ENCODE results near the gene BAAT.
"Not testable (repeated sequence)": the region's sequence is repeated elsewhere in the genome, so short reads cannot be mapped to it uniquely, and the experiment has no call there.

The BAAT gene

DNA sequence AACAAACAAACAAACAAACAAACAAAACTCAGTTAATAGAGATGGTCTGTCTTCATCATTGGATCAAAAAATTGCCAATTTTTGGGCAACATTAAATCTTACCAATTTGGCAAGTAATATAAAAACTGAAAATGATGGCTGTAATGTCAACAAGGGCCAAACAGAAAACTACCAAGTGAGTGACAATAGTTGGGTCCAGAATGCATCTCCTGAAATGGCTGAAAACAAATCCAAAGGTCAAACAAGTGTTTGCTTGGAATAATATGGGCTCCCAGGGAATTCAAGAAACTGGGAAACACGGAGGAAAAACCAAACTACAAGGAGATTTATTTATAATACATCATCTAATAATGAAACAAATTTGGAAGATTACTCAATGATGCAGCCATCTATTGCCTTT lies 25.1 kb downstream of the BAAT start:
- no peak for DNase-seq

DNA sequence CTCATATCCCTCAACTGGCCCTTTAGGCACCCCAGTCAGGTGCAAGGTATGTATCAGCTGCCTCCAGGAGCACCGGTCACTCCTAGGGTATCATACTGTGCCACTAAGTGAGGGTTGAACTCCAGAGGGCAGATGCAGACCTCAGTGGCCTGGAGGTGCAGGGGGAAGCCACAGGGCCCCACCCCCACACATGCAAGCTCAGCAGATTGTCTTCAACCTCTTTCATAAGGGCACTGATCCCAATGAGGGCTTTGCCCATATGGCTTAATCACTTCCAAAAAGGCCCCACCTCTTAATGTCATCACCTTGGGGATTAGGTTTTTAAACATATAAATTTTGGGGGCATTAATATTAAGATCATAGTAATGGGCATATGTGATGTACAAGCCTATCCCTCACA lies 28.2 kb downstream of the BAAT start:
- no peak for DNase-seq

DNA sequence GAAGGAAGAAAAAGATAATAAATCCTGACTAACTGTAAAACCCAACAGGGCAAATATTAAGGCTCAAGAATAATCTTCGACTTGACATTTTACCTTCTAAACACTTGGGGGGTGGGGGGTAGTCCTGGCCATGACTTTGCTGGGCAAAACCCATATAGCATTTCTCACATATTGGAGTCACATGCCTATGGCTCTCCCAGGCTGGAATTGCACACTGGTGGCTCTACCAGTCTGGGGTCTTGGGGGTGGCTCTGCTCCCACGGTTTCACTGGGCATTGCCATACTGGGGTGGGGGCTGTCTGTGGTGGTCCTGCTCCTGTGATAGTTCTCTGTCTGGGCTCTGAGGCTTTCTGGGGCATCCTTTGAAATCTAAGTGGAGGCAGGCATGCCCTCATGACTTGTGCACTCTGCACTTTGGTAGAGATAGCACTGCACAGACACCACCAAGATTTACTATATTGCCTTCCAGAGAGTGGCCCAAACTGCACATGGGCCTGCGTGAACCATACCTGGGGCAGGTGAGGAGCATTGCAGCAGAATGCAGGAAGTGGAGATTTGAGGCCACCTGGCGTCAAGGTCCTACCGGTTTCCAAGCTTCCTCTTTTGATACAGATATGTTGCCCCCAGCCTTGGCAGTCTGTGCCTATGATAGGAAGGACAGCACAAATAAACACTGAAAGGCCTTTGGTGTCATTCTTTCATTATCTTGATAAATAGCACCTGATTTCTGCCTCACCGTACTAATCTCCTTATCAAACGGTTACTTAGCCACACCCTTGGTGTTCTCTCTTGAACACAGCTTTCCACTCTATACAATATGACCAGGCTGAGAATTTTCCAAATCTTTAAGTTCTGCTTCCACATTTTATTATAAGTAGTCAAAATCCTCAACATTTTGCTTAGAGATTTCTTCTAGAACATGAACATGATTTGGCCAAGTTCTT lies 29.8 kb downstream of the BAAT start:
- DNase-seq, result no peak

DNA sequence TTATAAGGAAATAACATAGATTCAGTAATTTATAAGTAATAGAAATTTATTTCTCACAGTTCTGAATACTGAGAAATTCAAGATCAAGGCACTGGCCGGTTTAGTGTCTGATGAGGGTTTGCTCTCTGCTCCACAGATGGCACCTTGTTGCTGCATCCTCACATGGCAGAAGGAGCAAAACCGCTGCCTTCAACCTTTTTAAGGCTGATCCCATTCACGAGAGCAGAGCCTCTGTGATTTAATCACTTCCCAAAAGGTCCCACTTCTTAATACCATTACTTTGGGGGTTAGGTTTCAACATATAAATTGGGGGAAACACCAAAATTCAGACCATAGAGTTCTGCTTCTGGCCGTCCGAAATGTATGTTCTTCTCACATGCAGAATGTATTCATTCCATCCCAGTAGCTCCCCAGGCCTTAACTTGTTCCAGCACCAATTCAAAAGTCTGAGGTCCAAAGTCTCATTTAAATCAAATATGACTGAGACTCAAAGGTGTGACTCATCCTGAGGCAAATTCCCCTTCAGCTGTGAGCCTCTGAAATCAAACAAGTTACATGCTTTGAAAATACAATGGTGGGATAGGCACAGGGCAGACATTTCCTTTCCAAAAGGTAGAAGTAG lies 30.6 kb downstream of the BAAT start:
- DNase-seq, result no peak

DNA sequence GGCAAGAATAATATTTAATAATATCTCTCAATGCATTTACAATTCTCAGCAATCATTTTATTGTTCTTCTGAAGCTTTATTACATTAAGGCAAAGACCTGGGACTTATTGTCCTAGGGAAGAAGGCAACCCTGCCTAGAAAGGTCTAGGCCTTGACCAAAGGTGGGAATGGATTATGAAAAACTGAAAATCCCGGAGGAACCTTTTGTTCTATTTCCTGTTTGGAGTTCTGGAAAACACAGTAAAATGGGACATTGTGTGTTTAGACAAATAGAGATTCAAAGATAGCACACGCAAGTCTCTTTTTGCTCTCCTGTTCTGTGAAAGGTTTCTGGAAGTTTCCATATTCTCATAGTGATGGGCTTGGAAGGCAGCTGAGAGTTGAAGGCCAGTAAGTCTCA lies 31.1 kb downstream of the BAAT start:
- no peak for DNase-seq

DNA sequence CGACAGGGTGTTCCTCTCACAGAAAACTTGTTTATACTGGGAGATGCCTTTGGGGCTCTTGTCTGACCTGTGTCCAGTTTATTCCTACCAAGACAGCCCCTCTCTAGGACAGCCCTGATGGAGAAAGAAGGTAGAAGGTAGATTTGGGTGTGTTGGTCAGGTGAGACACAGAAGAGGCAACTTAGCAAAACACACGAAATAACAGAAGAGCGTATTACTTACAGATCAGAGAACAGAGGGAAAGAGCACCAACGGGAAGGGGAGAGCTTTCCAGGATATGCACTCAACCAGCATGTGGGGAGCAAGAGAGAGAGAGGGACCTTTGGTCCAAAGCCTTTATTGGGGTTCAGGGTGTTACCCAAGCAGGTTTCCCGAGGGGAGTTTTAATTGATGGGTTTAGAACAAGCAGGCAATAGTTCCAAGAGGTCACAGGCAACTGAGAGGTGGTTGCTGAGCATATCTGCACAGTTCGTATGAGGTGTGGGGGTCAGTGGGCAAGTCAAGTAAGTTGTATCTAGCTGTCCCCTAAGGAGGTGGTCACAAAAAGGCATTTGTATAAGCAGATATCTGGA lies 31.8 kb downstream of the BAAT start:
- DNase-seq, result no peak

DNA sequence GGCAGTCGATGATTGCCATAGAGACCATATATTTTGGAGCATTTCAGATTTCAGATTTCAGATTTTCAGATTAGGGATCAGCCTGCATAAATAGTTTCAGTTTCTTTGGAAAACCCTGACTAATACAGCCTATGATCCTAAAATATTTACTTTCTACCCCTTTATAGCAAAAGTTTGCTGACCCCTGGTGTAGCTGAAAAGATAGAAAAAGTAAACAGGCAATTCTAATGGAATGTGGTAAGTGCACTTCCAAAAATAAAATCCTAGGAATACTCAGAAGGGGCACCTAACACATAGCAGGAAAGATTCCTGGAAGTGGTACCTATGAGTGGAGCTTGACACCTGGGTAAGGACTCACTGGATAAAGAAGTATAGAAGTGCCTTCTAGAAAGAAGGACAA lies 34.5 kb downstream of the BAAT start:
- no peak for DNase-seq

DNA sequence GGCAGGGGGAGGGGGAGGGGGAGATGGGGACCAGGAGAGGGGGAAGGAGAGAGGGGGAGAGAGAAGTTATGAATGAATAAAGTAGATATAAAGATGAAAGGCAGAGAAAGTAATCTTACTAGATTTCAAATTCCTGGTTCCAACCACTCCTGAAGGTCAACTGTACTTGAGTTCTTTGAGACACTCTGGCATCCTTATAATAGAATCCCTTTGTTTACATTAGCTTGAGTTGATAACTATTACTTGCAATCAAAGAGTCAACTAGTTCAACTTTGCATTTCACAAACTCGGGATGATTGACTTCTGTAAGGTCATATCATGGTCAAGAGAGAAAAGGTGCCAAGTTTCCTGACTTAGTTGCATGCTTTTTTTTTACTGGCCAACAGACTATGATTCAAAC lies 42.2 kb downstream of the BAAT start:
- DNase-seq, result no peak

DNA sequence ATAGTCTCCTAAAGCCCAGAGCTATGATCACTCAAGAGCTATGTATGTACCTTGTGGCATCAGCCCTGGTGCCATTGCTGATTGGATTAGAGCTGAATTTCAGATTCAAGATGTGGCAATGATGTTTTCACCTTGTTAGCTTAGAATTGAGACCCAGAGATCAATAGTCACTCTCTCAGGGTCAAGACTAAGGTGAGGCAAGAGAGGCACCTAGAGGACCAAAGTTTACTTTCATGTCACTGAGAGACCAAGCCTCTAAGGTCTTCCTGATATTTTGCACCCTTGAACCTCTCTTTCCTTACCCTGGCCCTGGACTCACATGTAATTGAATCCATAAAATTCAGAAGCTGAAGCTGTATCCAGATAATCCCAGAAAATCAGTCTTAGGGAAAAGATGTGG lies 42.8 kb downstream of the BAAT start:
- DNase-seq, result no peak

DNA sequence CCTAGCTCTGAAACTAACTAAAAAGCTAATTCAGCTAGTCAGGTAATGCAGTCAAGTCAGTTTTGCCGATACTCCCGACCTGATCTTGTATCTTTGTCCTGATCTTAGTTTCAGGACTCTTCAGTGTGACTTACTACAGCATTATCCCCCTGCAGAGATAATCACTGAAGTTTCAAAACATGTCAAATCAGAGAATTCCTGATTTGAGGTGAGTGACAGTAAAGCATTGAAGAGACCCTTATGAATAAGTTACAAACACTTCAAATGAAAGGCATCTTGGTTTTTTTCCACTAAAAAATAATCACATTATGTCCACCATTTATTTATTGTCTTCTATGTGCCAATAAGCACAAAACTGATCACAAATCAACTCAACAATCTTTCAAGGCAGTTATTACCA lies 47.6 kb downstream of the BAAT start:
- no peak for DNase-seq

DNA sequence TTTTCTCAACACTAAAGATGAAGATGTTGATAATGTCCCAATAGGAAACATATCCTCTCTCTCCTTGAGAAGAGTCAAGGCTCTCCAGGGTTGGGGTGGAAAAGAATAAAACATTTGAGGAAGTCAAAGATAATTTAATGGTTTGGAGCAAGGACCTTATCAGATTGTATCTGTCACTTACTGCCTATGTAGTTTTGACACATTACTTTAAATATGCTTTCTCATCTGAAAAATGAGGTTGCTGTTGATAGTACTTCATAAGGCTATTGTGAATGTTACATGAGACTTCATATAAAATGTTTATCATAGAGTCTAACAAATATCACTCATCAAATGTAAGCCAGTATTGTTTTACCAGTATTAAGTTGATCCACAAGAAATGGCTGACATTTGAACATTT lies 48.7 kb downstream of the BAAT start:
- DNase-seq, result no peak

DNA sequence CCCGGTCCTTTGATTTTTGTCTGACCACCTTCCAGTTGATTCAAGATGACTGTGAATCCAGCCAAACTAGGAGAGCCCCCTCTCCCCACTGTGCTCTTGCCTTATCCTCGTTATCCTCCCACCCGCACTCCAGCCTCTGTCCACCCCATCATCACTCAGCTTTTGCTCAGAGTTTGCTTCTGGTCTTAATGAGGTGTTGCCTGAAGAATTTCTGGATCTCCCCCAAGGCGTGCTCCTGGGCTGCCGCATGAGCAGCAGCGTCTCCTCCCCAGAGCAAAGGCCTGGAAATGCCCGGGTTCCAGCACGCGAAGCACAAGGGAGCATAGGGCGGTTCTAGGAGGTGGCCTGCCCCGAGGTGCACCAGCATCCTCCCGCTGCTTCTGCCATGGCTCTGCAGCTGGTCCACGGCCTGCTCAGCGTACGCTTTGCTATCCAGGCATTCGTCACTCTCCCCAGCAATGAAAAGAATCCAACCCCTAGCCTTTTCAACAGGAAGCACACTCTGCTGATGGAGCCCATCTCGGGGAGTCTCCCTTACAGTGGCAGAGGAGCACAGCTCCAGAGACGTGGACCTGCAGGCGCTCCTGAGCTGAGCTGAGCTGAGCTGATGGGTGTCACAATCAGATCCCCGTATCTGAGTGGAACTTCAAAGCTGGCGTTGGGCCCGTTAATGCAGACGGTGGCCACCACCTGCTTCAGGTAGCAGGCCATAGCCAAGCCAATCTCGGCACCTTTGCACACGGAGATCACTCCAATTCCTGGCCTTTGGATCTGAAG lies 50.7 kb downstream of the BAAT start:
- DNase-seq, result no peak

DNA sequence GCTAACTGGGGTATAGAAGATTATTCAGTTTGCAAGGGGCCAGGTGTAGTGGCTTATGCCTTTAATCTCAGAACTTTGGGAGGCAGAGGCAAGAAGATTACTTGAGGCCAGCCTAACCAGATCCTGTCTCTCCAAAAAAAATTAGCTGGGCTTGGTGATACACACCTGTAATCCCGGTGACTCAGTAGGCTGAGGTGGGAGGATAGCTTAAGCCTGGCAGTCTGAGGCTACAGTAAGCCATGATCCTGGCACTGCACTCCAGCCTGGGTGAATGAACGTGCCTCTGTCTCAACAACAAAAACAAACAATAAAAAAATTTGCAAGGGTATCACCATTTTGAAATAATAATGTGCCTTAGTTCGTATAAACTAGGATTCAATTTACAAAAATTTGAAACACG lies 51.3 kb downstream of the BAAT start:
- DNase-seq, result no peak

DNA sequence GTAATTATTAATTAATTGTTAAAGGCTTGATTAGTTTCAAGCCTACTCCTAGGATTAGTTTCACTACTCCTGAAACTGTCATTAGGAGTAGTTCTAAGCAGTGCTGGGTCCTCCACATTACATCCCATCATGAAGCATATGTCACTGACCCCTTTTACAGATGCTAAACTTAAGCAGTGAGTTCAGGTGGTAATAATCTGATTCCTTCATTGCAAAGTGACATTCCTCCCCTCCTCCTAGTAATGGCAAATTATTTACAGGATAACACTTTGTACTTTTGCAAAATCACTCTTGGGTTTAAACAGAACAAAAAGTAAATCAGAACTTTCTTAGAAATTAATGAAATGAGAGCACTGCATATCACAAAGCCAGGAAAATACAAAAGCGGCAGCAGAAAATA lies 52.4 kb downstream of the BAAT start:
- no peak for DNase-seq

DNA sequence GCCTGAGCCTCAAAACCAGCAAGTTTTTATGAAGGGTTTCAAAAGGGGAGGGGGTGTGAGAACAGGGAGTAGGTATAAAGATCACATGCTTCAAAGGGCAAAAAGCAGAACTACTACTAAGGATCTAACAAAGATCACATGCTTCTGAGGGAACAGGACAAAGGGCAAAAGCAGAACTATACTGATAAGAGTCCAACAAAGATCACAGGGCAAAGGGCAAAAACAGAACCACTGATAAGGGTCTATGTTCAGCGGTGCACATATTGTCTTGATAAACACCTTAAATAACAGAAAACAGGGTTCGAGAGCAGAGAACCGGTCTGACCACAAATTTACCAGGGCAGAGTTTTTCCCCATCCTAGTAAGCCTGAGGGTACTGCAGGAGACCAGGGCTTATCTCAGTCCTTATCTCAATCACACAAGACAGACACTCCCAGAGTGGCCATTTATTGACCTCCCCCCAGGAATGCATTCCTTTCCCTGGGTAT lies 57.3 kb downstream of the BAAT start:
- not testable (repeated sequence) for DNase-seq

DNA sequence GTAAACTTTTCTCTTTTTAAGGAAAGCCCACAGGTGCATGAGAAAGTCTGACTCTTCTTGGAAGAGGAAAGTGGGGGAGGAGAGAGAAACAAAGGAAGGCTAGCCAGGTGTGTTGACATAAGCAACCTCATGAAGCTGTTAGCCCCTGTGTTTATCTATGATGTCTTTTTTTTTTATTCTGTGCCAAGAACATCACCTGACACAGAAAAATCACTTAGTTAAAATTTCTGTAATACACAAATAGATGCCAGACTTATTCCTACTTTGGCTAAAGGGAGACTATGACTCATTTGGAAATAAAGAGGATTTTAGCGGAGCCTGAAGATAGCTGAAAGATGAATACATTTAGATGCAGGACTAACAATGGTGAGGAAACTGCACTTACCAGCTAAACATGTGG lies 58.3 kb downstream of the BAAT start:
- no peak for DNase-seq

DNA sequence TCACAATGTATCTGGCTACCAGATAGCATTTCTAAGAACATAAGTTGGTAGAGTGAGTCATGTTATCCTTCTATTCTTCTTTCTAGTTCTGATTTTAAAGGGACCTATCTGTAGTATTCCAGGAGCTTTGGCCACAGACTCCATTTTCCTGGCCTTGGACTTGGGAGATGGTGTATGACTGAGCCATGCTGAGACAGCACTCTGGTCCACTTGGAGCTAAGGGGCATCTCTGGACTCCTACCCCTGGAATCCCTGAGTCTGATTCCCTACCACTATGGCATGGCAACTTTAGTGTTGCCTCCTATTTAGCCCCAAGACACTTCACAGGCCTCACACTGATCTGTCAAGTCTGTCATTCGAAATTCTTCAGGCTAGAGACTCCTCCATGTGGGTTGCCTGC lies 58.8 kb downstream of the BAAT start:
- no peak for DNase-seq

DNA sequence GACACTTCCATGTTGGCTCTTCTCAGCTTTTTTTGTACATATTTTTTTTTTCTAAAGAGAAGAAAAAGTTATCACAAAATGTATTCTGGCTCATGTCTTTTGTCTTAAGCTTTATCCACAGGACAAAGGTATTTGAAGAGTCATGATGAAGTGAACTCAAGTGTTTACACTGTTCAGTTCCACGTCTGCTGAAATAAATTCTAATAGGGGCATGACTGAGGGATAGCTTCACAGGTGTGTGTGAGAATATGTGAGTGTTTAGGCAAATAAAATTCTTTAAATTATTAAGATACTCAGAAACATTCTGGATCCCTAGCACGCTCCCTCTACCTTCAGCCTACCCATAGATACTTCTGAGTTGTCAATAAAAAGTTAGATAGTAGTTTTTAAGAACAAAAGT lies 59.8 kb downstream of the BAAT start:
- no peak for DNase-seq

DNA sequence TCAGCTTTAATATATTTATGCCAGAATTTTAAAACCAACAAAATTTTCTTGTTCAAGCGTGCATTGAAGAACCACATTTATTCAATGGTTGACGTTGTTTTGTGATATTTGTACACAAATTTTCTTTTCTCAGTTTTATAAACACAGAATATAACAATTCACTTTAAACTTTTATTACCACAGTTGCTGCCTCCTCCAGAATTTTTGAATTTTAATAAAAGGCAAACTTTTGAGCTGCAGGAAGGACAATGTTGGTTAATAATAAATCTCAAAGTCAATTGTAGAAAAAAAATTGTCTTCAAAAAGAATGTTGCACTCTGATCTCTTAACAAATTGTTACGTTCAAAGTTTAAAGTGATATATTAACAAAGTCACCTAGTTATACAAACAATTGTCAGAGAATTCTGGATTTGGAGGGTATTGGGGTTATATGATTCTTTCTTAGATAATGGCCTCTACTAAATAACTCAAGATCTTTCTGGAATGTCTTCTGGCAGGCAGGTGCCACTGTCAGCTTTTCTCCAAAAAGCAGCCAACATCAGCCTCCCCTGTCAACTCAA lies 60.5 kb downstream of the BAAT start:
- DNase-seq, result no peak

DNA sequence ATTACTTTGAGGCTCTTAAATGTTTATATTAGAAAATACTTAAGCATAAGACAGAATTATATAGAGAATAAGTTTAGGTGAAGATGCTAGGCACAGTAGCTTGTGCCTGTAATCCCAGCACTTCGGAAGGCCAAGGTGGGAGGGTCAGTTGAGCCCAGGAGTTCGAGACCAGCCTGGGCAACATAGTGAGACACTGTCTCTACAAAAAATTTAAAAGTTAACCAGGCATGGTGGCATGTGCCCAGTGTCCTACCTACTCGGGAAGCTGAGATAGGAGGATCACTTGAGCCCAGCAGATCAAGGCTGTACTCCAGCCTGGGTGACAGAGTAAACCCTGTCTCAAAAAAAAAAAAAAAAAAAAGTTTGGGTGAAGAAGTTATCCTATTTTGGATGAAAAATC lies 61.7 kb downstream of the BAAT start:
- no peak for DNase-seq

DNA sequence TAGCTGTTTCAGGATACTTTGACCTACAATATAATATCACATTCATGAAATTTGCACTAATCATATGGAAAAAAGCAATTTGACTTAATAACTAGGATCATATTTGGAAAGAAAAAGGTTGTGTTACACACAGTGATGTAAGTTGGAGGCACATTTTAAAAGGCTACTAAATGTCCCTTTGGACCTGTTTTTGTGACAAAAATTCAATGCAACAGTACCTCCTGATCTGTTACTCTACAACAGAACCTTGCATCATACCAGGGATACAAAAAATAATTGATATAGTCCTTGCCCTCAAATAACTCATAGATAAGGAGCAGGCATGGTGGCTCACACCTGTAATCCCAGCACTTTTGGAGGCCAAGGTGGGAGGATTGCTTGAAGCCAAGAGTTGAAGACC lies 67.1 kb downstream of the BAAT start:
- DNase-seq, result no peak

DNA sequence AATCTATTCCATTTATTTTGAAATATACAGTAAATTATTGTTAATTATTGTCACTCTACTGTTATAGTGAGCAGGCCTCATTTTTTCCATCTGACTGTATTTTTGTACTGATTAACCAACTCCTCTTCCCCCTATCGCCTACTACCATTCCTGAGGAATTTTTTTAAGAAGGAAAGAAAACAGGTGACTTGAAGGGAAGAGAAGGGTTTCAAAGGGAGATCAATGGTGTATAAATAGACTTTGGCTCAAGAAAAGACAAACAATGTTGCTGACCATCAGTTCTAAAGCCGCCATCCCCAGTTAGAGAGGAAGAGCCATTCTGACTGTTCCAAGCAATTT lies 69.7 kb downstream of the BAAT start:
- no peak for DNase-seq

DNA sequence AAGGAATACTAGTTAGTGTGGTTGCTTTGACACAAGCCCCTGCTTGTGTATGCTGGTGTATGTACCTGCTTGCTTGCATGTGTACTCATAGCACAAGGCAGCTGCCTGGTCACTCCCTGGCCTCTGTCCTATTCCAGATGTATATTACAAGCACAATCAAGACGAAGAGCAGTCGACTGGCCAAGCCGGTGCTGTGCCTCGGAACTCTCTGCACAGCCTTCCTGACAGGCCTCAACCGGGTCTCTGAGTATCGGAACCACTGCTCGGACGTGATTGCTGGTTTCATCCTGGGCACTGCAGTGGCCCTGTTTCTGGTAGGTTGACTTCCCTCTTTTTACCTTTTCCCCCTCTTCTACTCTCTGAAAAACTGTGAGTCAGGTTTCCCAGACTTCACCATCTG lies 72.1 kb downstream of the BAAT start:
- no peak for DNase-seq

All from islet precursor cell (in vitro differentiated cells).